H1 (cell line): ENCODE measurements around the gene CLIP3. TPM values are rescaled to one million over a fixed set of nuclear protein-coding genes. Genes with fewer than 3 reads are reported as not detected.

ENCODE experiments used
- CTBP2 ChIP-seq: IDR thresholded peaks from 2 replicates; pipeline ENCODE4 v1.7.0; 2011; ENCODE audit warnings: borderline replicate concordance, mild to moderate bottlenecking, moderate library complexity, mixed read lengths, low read length; ENCODE audit not compliant: insufficient read depth, insufficient read length
- EGR1 ChIP-seq: IDR thresholded peaks from 2 replicates; pipeline ENCODE4 v1.6.1; 2011; ENCODE audit warnings: low read depth, low read length, borderline replicate concordance
- polyA plus RNA-seq, 7 experiments: library from polyadenylated mRNA; depleted of rRNA in 3 of 7; stranded (reverse) in 5 of 7; unstranded in 2 of 7; fragments of >200 nt in 5 of 7; fragments of 200-250 nt in 2 of 7; gene quantifications; 1 replicate in 5 of 7; 2 replicates in 1 of 7; 4 replicates in 1 of 7; pipeline versions ENCODE4 v1.2.1 to v1.2.3, GENCODE V29; 2011 to 2013; ENCODE audit warnings: missing spikeins in 2 of 7, mixed read lengths in 2 of 7
- total RNA-seq: library from RNA; stranded (reverse); fragmentation: NEBNext Ultra II Directional; extraction: Animal tissue kit (Norgen Biotek cat#: 25700); gene quantifications from 2 replicates; pipeline ENCODE4 v1.2.1, GENCODE V29; 2021

The CLIP3 gene
- total and polyA plus RNA-seq, 2 of the 8 experiments (the other 6 are each of a cell fraction or from before 2014, with no cell fraction given), result 5.9 to 21.7 TPM

- TF ChIP-seq EGR1 (no peak), CTBP2 (no peak)
- TF ChIP-seq, all 59 proteins: peak for 0
Observed at GRCh38 chr19:36059180-36059910, 26.7 kb upstream of the CLIP3 start (continued).
